ENCODE measurements around the gene EPHB6. TPM values are rescaled to one million over a fixed set of nuclear protein-coding genes. Genes with fewer than 3 reads are reported as not detected.
A peak's percentile ranks its signal among the peaks of the same experiment; 100 is the strongest.

EPHB6 gene
- total RNA-seq, 1 donor from 2014 or later = 28.8 TPM

- H3K27me3 Mint-ChIP-seq = peaks cover 37% of the 10 kb centered on the region
- TF ChIP-seq CTCF (IDR thresholded peaks at IDR 0.05; ENCODE audit: unreplicated experiment) = peak; percentile 46
- no peak for DNase-seq (ENCODE audit: low spot score, unreplicated experiment)
Observed at GRCh38 chr7:142855114-142855743, 353 bp downstream of the EPHB6 start.

GRCh38 chr7:142855756-142856564 lies 1.1 kb downstream of the EPHB6 start:
- no peaks in the 10 kb centered on the region for H3K36me3 Mint-ChIP-seq (ENCODE audit: insufficient read depth)
- DNase-seq (ENCODE audit: low spot score, unreplicated experiment) = no peak
- peak overlapping the region; percentile 77 for H3K4me3 Mint-ChIP-seq (ENCODE audit: low read depth)
- H3K4me1 Mint-ChIP-seq (ENCODE audit: low read depth) = peaks cover 6% of the 10 kb centered on the region
- H3K9me3 Mint-ChIP-seq (ENCODE audit: low read depth) = no peaks in the 10 kb centered on the region
- H3K27me3 Mint-ChIP-seq = peaks cover 32% of the 10 kb centered on the region
- TF ChIP-seq CTCF (IDR thresholded peaks at IDR 0.05; ENCODE audit: unreplicated experiment) = no peak
- no peak overlapping the region for H3K27ac Mint-ChIP-seq

More at GRCh38 chr7:142855114-142855743, 353 bp downstream of the EPHB6 start:
- no peaks in the 10 kb centered on the region for H3K36me3 Mint-ChIP-seq (ENCODE audit: insufficient read depth)
- H3K9me3 Mint-ChIP-seq (ENCODE audit: low read depth) = no peaks in the 10 kb centered on the region
- peak overlapping the region; percentile 20 for H3K27ac Mint-ChIP-seq
- peak overlapping the region; percentile 77 for H3K4me3 Mint-ChIP-seq (ENCODE audit: low read depth)
- peaks cover 6% of the 10 kb centered on the region for H3K4me1 Mint-ChIP-seq (ENCODE audit: low read depth)

GRCh38 chr7:142856565-142857245 lies 1.8 kb downstream of the EPHB6 start:
- Mint-ChIP-seq H3K9me3 (ENCODE audit: low read depth) (no peaks in the 10 kb centered on the region), H3K27ac (no peak overlapping the region), H3K4me3 (ENCODE audit: low read depth) (peak overlapping the region; percentile 77), H3K4me1 (ENCODE audit: low read depth) (peaks cover 6% of the 10 kb centered on the region), H3K36me3 (ENCODE audit: insufficient read depth) (no peaks in the 10 kb centered on the region), H3K27me3 (peaks cover 25% of the 10 kb centered on the region)
- no peak for DNase-seq (ENCODE audit: low spot score, unreplicated experiment)
- no peak for TF ChIP-seq CTCF (IDR thresholded peaks at IDR 0.05; ENCODE audit: unreplicated experiment)

GRCh38 chr7:142857625-142858024 lies 2.7 kb downstream of the EPHB6 start:
- no peak overlapping the region for H3K4me3 Mint-ChIP-seq (ENCODE audit: low read depth)
- peaks cover 2% of the 10 kb centered on the region for H3K36me3 Mint-ChIP-seq (ENCODE audit: insufficient read depth)
- peaks cover 22% of the 10 kb centered on the region for H3K27me3 Mint-ChIP-seq
- DNase-seq (ENCODE audit: low spot score, unreplicated experiment) = no peak
- no peaks in the 10 kb centered on the region for H3K9me3 Mint-ChIP-seq (ENCODE audit: low read depth)
- TF ChIP-seq CTCF (IDR thresholded peaks at IDR 0.05; ENCODE audit: unreplicated experiment) = no peak
- H3K27ac Mint-ChIP-seq = no peak overlapping the region
- peaks cover 4% of the 10 kb centered on the region for H3K4me1 Mint-ChIP-seq (ENCODE audit: low read depth)

GRCh38 chr7:142859411-142859810 lies 4.5 kb downstream of the EPHB6 start:
- TF ChIP-seq CTCF (IDR thresholded peaks at IDR 0.05; ENCODE audit: unreplicated experiment) = no peak
- peaks cover 4% of the 10 kb centered on the region for H3K36me3 Mint-ChIP-seq (ENCODE audit: insufficient read depth)
- no peak overlapping the region for H3K4me3 Mint-ChIP-seq (ENCODE audit: low read depth)
- peaks cover 22% of the 10 kb centered on the region for H3K27me3 Mint-ChIP-seq
- DNase-seq (ENCODE audit: low spot score, unreplicated experiment) = no peak
- H3K27ac Mint-ChIP-seq = no peak overlapping the region
- no peaks in the 10 kb centered on the region for H3K9me3 Mint-ChIP-seq (ENCODE audit: low read depth)
- H3K4me1 Mint-ChIP-seq (ENCODE audit: low read depth) = no peaks in the 10 kb centered on the region
